ENCODE results near the gene KRTAP10-9.
"Not testable (repeated sequence)": the region's sequence is repeated elsewhere in the genome, so short reads cannot be mapped to it uniquely, and the experiment has no call there.

KRTAP10-9 gene

DNA sequence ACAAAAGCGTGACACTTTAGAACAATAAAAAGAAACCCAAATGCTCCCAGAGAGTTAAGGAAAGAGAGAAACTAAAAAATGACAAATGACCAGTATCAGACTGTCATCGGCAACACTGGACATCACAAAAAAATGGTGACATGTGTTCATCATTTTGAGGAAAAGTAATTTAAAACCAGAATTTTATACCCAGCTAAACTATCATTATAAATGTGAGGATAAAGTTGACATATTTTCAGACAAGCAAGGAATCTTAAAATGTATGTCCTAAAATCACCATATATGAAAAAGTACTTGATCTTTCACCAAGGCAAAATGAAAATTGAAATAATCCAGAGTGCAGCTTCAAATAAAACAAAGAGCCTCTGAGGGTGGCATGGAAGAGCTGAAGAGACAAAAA, 18.0 kb downstream of the KRTAP10-9 start:
- no peak for DNase-seq

DNA sequence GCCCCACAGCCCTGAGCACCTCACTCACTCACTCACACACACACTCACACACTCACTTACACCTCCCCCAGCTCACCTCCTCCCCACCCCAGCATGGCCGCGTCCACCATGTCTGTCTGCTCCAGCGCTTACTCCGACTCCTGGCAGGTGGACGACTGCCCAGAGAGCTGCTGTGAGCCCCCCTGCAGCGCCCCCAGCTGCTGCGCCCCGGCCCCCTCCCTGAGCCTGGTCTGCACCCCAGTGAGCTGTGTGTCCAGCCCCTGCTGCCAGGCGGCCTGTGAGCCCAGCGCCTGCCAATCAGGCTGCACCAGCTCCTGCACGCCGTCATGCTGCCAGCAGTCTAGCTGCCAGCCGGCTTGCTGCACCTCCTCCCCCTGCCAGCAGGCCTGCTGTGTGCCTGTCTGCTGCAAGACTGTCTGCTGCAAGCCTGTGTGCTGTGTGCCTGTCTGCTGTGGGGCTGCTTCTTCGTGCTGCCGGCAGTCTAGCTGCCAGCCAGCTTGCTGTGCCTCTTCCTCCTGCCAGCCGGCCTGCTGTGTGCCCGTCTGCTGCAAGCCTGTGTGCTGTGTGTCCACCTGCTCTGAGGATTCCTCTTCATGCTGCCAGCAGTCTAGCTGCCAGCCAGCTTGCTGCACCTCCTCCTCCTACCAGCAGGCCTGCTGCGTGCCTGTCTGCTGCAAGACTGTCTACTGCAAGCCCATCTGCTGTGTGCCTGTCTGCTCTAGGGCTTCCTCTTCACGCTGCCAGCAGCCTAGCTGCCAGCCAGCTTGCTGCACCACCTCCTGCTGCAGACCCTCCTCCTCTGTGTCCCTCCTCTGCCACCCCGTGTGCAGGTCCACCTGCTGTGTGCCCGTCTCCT, 19.7 kb downstream of the KRTAP10-9 start, which contains the start of gene KRTAP10-11:
Gene KRTAP10-11 (plus strand): TSS at position 49 of the 856 bp plus-strand sequence. CDS start 45 bp downstream, at position 94.
- peak; percentile 33 for DNase-seq

DNA sequence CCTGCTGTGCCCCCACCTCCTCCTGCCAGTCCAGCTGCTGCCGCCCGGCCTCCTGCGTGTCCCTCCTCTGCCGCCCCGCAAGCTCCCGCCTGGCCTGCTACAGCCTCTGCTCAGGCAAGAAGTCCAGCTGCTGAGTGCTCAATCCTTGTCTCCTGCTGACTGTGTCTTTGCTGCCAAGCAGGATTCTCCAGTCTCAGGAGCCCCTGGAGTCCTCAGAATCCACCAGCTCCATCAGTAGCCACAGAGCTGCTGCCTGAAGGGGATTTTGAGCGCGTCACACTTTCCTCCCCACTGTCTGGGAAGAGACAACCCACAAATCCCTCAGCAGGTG, 20.3 kb downstream of the KRTAP10-9 start:
- DNase-seq, result no peak

DNA sequence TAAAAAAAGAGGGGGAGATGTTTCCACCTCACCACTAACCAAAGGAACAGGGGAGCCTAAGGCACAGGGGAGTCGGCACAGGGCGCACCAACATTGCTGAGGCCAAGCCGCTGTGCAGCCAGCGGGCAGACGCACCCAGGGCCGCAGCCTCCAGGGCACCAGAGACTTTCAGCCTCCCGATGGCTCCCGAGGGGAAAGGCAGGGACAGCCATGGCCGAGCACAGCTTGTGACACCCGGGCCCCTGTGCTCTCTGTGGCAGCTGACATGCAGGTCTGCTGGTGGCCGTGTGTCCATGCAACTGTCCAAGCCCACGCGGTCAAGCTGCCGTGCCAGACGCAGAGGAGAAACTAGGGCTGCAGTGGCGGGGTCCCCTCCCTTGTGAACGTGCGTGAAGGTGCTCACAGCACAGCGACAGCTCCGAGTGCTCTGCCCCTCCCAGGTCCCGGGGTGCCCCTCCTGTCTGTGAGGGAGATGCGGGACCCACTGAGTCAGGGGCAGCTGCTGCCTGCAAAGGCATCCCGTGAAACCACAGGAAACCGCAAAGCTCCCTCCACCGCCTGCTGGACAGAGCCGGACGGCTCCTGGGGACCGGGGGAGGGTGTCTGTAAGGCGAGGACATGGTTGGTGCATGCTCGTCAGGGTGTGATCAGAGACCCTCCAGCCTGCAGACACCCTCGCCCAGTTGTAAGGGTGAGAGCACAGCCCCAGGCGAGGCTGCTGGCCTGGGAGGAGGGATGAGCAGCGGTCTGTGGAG, 21.8 kb downstream of the KRTAP10-9 start:
- no peak for DNase-seq

DNA sequence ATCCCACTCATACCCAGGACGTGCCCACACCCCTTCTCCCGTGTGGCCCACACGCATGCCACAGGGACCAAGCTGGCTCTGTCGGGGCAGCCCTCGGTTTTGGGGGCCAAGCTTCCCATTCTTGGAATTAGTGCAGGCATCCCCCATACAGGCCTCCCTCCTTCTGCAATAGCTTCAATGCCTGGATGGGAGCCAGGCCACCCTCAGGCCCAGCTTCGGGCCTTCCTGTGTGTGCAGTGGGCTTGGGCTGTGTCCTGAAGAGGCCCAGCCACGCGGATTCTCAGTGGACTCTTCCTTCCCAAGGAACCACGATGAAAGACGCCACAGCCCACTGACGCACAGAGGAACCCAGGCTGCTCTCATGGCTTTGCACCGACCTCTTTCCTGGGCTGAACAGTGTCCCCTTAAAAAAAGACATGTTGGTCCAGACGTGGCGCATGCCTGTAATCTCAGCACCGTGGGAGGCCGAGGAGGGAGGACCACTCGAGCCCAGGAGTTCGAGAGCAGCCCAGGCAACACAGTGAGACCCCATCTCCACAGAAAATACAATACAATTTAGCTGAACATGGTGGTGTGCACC, 22.7 kb downstream of the KRTAP10-9 start:
- no peak for DNase-seq

DNA sequence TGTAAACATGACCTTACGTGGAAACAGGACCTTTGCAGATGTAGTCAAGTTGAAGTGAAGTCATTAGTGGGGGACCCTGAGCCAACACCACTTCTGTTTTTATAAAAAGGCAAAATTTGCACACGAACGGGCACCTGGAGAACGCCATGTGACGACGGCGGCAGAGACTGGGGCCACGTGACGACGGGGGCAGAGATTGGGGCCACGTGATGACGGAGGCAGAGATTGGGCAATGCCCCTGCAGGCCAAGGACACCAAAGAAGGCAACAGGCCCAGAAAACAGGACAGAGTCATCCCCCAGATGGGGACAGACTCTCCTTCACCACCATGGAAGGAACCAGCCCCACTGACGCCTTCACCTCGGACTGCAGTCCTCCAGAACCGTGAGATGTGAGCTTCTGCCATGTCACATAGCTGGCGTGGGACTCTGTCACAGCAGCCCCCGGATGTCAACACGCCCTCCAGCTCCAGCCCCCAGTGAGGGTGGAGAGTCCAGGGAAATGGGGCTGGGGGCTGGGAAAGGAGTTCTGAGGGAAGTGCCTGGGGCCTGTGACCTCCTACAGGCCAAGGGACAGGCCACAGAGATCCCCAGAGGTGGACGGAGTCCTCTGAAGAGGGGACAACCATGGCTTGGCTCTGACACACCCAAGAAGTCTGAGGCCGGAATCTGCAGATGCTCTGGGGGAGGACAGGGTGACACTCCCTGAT, 23.5 kb downstream of the KRTAP10-9 start:
- DNase-seq, result no peak

DNA sequence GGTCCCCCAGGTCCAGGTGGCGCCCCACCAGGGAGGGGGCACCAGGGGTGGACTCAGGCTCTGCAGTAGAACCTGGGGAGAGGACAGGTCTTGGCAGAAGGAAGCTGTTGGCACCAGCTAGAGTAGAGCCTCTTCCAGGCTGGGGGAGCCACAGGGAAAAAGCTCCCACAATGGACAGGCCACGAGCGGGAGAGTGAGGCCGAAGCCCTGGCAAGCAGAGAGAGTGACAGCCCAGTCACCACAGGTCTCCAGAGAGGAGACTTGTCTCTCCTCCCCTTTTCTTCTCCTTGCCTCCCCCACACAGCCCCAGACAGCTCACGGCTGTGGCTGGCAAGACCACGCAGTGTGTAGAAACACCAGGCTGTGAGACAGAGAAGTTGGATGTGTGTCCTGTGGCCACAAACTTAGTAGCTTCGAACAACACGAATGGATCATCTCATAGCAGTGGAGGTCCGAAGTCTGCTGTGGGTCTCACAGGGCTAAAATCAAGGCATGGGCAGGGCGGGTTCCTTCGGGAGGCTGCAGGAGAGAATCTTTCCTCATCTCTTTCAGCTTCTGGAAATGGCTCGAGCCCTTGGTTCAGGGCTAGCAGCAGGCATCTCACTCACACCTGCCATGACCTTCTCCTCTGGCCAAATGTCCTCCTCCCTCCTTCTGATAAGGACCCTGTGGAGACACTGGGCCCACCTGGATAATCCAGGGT, 24.2 kb downstream of the KRTAP10-9 start:
- no peak for DNase-seq

DNA sequence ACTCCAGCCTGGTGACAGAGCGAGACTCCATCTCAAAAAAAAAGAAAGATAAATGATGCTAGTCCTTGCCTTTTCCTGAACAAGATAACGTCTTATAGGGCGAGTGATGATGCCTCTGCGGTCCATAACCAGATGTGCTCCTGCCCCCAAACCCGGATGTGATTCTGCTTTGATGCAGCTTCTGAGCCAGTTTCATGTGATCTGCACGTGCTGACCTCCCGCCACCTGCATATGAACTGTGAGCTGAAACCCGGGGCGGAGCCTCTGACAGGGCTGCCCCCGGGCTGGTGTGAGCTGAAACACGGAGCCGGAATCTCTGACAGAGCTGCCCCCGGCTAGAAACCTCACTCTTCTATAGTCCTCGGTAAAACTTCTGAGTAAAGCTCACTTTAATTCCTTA, 26.2 kb downstream of the KRTAP10-9 start:
- DNase-seq, result peak; percentile 54

DNA sequence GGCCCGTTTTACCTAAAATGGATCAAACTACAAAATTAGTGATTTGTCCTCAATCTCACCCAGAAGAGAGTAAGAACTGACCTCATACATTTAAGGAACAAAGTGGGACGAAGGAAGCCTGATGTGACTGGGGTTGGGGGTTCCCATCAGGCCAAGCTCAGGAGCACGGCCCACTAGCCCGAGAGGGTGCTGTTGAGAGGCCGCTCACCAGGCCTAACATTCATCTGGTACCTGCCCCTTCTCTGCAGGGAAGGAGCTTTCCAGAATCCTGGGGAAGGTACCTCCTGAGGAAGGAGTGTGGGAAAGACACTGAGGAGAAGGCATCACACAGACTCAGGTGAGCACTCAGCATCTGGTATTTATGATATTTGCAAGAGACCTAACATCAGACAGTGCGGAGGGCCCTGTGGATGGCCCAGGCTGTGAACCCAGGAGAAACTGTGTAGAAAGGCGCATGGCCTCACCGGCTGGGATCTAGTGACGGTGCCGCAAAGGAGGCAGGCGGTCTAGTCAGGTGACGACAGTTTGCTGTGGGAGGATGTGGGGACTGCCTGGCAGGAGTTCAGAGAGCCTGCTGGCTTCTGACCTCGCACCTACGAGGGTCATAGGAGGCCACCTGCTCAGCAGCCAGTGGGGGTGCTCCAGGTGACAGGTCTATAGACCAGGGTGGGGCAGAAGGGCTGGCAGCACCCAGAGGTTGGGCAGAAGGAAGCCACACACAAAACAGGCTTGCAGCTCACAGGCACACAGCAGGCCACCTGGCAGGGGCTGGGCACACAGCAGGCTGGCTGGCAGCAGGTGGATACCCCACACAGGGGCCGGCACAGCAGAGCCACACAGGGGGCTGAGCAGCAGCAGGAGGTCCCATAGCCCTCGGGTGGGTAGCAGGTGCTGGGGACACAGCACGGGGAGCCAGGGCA, 27.0 kb downstream of the KRTAP10-9 start:
- DNase-seq, result peak; percentile 78

DNA sequence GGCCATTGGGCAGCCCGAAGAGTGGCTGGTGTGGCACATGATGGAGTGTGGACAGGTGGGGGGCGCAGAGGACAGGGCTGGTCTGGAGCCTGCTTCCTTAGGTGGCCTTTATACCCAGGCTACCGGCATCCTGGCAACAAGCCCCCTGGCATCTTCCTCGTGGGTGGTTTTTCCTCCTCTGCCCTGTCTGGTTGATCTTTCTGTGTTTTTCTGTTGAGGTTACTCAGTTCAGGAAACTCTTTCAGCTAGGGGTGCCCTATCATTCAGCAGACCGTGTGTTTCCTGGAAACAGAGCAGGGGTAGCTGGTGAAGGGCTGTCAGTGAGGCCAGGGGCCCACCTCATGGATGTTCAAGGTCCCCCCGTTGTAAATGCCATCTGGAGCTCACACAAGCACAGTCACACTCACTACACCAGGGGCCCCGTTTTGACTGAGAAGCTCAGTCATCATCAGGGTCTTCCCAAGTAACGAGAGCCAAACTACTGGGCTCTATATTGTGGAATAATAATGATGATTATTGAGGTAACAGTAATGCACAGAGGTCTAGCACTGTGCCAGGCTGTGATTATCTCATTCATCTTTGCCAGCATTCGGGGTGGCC, 27.8 kb downstream of the KRTAP10-9 start, which contains the start of gene KRTAP12-4:
Gene KRTAP12-4 (minus strand): TSS at position 84 of the 600 bp plus-strand sequence. CDS start 45 bp downstream, at position 39.
- DNase-seq, result no peak

DNA sequence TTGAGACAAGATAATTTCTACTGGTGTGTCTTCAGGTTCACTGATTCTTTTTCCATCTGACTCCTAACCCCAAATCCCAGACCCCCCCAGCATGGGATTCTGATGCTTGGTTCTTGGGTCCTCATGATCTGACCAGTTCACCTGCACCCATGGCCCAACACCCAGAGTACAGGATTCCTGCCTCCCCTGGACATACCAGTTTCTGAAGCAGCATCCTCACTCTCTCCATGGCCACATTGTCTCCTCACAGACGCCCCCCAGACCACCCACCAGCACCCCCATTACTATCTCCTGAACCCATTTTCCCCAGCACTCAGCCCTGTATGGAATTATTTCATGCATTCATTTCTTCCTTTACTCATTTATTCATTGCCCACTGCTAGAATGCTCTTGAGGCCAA, 30.0 kb downstream of the KRTAP10-9 start:
- no peak for DNase-seq

DNA sequence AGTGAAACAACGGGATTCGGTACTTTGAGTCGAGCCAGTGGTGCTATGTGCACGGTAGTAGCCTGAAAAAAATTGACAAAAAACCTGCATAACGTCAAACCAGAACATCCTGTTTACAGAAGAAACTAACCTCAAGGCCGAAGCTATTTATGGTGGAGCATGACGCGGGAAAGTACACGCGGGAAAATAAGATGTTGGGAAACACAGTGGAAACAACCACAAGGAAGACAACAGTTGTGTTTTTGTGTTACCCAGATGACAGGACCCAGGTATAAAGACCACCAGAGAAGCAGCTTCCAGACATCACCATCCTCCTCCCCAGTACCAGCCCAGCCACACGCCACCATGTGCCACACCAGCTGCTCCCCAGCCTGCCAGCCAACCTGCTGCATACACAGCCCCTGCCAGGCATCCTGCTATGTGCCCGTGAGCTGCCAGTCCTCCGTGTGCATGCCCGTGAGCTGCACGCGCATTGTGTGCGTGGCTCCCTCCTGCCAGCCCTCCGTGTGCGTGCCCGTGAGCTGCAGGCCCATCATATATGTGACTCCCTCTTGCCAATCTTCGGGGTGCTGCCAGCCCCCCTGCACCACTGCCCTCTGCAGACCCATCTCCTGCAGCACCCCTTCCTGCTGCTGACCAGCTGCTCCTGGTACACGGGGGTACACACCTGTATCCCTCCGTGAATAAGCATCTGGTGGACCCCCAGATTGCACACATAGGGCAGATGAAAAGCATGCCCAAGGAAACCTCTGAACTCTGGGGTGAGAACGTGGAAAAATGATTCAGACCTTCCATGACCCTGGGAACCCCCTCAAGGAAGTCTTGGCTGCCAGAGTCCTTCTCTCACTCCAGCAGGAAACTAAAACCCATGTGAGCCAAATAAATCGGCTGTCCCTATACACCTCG, 31.0 kb downstream of the KRTAP10-9 start, which contains the start of gene KRTAP12-3:
Gene KRTAP12-3 (plus strand): TSS at position 298 of the 906 bp plus-strand sequence. CDS start 48 bp downstream, at position 346.
- peak; percentile 60 for DNase-seq

DNA sequence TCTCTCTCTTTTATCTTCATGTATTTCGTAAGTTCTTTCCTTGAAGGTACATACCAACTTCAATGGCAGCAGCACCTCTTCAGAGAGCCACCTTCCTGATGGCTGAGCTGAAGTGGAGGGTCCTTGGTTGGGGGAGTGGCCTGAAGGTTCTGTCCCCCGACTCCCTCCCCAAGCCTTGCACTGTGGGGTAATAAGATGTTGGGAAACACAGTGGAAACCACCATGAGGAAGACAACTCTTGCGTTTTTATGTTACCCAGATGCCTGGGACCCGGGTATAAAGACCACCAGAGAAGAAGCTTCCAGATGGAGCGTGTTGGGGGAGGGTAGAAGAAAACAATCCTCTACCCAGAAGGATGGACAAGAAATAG, 31.6 kb downstream of the KRTAP10-9 start:
- DNase-seq, result no peak

DNA sequence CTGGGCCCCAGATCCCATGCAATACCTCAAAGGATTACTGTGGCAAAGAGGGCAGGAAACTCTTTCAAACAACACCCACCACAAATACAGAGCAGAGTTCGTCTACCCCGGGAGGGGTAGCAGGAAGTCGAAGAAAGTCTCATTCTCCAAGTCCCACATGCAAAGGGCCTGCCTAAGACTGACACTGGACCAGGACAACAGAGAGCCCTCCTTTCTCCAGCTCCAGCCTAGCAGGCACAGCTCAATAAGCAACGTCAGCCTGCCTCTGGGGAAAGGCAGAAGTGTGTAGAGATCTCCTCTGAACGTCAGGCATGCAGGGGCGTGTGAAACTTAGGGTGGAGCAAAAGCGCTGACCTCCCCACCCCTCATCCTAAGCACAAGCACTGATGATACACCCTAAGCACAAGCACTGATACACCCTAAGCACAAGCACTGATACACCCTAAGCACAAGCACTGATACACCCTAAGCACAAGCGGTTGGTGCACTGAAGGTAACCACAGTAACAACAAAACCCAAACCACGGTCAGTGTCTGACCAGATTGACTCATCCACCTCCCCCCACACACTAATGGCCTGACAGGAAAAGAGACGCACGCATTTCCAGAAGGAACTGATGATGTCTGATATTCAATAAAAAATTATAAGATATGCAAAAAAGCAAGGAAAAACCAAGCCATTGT, 32.2 kb downstream of the KRTAP10-9 start:
- DNase-seq, result no peak

DNA sequence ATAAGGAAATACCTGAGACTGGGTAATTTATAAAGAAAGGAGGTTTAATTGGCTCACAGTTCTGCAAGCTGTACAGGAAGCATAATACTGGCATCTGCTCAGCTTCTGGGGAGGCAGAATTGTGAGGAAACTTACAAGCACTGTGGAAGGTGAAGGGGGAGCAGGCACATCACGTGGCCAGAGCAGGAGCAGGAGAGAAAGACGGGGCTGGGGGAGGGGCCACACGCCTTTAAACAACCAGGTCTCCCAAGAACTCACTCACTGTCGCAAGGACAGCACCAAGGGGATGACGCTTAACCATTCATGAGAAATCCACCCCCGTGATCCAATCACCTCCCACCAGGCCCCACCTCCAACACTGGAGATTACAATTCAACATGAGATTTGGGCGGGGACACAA, 34.7 kb downstream of the KRTAP10-9 start:
- DNase-seq, result not testable (repeated sequence)

DNA sequence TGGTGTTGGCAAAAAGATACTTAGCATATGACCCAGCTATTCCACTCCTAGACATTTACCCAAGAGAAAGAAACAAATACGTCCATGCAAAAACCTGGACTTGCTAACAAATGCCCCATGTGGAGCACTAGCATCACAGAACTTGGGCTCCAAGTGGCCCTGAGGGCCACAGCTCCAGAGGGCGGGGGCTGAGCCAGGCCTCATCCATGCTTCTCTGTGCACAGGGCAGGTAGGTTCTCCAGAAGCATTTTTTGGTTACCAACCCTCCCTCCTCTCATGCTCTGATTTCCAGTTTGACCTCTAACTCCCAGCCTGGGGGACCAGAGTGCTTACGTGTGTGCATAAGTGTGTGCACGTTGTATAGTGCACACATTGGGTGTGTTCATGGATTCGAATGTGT, 37.8 kb downstream of the KRTAP10-9 start:
- DNase-seq, result no peak

DNA sequence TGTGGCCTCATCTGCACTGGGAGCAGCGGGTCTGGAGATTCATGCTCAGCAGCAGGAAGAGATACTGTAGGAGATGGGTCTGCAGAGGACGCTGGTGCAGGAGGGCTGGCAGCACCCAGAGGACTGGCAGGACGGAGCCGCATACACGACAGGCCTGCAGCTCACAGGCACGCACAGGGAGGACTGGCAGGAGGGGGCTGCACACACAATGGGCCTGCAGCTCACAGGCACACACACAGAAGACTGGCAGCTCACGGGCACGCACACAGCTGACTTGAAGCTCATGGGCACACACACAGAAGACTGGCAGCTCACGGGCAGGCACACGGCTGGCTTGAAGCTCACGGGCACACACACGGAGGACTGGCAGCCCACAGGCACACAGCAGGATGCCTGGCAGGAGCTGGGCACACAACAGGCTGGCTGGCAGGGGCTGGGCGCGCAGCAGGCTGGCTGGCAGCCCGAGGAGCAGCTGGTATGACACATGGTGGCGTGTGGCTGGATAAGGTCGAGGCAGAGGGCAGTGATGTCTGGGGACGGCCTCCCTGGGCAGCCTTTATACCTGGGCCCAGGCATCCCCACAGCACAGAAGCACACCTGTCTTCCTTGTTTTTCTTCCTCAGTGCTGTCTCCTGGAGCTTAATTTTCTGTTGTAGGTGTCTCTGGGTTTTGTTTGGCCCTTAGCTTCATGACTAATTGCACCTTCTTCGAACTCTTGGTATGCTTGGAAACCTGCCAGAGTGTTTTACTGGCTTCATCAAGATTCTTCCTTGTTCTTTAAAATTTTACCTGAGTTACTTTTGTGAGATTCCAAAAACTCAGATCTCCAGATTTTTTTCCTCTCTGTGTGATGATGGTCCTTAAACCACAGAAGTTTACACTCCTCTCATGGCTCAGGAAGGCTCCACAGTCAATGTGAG, 39.8 kb downstream of the KRTAP10-9 start, which contains the start of gene KRTAP12-2:
Gene KRTAP12-2 (minus strand): TSS at position 527 of the 920 bp plus-strand sequence. CDS start 41 bp downstream, at position 486.
- peak; percentile 70 for DNase-seq

DNA sequence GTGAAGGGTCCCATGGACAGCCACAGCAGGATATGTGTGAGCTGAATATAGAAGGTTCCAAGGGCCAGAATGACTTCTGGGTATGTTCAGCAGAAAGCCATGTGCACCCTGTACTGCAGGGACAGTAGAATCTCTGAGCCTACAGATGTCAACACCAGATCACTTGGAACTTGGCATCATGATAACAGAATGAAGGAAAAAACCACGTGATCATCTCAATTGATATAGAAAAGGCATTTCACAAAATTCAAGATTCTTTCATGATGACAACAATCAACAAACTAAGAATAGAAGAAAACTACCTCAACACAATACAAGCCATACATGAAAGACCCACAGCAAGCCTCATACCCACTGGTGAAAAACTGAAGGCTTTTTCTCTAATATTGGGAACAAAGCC, 40.7 kb downstream of the KRTAP10-9 start:
- DNase-seq, result no peak

All from RPMI8226 (cell line).